ENCODE results near the gene RNF123. TPM values are rescaled to one million over a fixed set of nuclear protein-coding genes. Genes with fewer than 3 reads are reported as not detected.

RNF123 gene
- total and polyA plus RNA-seq, 4 donors: 34.3 to 104 (median 40.2) TPM

DNA sequence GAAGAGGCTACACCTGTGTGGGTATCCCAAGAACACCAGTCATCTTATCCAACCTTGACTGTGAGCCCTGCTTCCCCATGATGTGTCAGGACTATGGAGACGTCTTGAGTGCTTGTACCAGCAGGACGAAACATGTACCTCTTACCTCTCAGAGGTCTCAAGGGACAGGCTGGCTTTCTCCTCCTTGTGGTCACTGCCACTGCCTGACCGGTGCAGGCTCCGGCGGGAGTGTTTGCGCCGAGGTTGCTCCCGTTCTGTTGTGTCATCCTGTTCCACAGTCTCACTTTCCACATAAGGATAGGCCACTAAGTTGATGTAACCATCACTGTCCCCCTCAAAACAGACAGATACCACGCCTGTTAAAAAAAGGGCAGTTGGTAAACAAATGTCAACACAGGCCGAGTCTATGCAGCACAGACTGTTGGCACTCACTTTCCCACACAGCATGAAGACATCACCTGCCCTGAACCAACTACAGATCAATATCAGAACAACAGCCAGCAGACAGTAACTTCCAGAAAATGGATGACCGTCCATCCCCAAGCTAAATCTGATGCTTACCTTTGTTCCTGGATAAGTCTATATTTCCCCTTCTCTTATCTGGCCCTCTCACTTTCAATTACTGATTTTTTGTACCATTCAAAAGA is 48.8 kb downstream of the RNF123 start:
- peak overlapping the region in 1 of 2 donors; percentile 43 for H3K27ac ChIP-seq (ENCODE audit: low read depth in 1 of 2, low read length in 2 of 2)
- TF ChIP-seq GABPA (IDR thresholded peaks at IDR 0.05 in 1 of 2, conservative IDR thresholded peaks at IDR 0.05 in 1 of 2) (no peak), RXRA (IDR thresholded peaks at IDR 0.05) (peak in 1 of 2 donors; percentile 57), HNF4A (conservative IDR thresholded peaks at IDR 0.05) (peak in 1 of 2 donors; percentile 53), YY1 (IDR thresholded peaks at IDR 0.05) (peak; percentile 92), FOXA1 (IDR thresholded peaks at IDR 0.05) (peak; percentile 58), RAD21 (IDR thresholded peaks at IDR 0.05) (peak in 1 of 2 donors; percentile 14), EGR1 (IDR thresholded peaks at IDR 0.05; ENCODE audit: low read depth in 2 of 2) (no peak), ZBTB33 (IDR thresholded peaks at IDR 0.05) (peak; percentile 51), FOXA2 (IDR thresholded peaks at IDR 0.05) (peak; percentile 68)
- TF ChIP-seq, protein P1, sequence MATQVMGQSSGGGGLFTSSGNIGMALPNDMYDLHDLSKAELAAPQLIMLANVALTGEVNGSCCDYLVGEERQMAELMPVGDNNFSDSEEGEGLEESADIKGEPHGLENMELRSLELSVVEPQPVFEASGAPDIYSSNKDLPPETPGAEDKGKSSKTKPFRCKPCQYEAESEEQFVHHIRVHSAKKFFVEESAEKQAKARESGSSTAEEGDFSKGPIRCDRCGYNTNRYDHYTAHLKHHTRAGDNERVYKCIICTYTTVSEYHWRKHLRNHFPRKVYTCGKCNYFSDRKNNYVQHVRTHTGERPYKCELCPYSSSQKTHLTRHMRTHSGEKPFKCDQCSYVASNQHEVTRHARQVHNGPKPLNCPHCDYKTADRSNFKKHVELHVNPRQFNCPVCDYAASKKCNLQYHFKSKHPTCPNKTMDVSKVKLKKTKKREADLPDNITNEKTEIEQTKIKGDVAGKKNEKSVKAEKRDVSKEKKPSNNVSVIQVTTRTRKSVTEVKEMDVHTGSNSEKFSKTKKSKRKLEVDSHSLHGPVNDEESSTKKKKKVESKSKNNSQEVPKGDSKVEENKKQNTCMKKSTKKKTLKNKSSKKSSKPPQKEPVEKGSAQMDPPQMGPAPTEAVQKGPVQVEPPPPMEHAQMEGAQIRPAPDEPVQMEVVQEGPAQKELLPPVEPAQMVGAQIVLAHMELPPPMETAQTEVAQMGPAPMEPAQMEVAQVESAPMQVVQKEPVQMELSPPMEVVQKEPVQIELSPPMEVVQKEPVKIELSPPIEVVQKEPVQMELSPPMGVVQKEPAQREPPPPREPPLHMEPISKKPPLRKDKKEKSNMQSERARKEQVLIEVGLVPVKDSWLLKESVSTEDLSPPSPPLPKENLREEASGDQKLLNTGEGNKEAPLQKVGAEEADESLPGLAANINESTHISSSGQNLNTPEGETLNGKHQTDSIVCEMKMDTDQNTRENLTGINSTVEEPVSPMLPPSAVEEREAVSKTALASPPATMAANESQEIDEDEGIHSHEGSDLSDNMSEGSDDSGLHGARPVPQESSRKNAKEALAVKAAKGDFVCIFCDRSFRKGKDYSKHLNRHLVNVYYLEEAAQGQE (IDR thresholded peaks at IDR 0.05): no peak
- TF ChIP-seq, protein P2, sequence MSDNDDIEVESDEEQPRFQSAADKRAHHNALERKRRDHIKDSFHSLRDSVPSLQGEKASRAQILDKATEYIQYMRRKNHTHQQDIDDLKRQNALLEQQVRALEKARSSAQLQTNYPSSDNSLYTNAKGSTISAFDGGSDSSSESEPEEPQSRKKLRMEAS (IDR thresholded peaks at IDR 0.05): peak; percentile 41
- WGBS: 77% methylated on average over 11 of the region's 11 CpGs
- no peak overlapping the region for H3K9ac ChIP-seq (ENCODE audit: low read depth in 1 of 2, low read length in 2 of 2)
- DNase-seq (ENCODE audit: low spot score): no peak
- peaks cover 0 to 8% (median 0%) of the 10 kb centered on the region in 4 donors for H3K4me1 ChIP-seq (ENCODE audit: control insufficient read depth in 4 of 4, insufficient read depth in 4 of 4, low read length in 3 of 4)
- no peaks in the 10 kb centered on the region for H3K9me3 ChIP-seq (ENCODE audit: control insufficient read depth in 4 of 4, low read length in 3 of 4)
- no peaks in the 10 kb centered on the region for H3K27me3 ChIP-seq (ENCODE audit: control insufficient read depth in 4 of 4, insufficient read depth in 4 of 4, low read length in 3 of 4)
- no peak overlapping the region for H3K4me3 ChIP-seq (ENCODE audit: low read depth in 1 of 3, low read length in 3 of 3)
- peaks cover 5 to 22% (median 17%) of the 10 kb centered on the region in 4 donors for H3K36me3 ChIP-seq (ENCODE audit: control insufficient read depth in 4 of 4, insufficient read depth in 3 of 4, low read depth in 1 of 4, low read length in 3 of 4)

- TF ChIP-seq HNF4A (conservative IDR thresholded peaks at IDR 0.05) (no peak), FOXA1 (IDR thresholded peaks at IDR 0.05) (no peak), HNF4G (IDR thresholded peaks at IDR 0.05) (no peak)
- TF ChIP-seq, protein P2 (IDR thresholded peaks at IDR 0.05): no peak
- Histone ChIP-seq H3K4me3 (ENCODE audit: low read depth in 1 of 3, low read length in 3 of 3) (no peak overlapping the region), H3K27ac (ENCODE audit: low read depth in 1 of 2, low read length in 2 of 2) (no peak overlapping the region), H3K9ac (ENCODE audit: low read depth in 1 of 2, low read length in 2 of 2) (no peak overlapping the region), H3K9me3 (ENCODE audit: control insufficient read depth in 4 of 4, low read length in 3 of 4) (no peaks in the 10 kb centered on the region), H3K36me3 (ENCODE audit: control insufficient read depth in 4 of 4, insufficient read depth in 3 of 4, low read depth in 1 of 4, low read length in 3 of 4) (peaks cover 2 to 12% (median 10%) of the 10 kb centered on the region in 4 donors), H3K27me3 (ENCODE audit: control insufficient read depth in 4 of 4, insufficient read depth in 4 of 4, low read length in 3 of 4) (no peaks in the 10 kb centered on the region), H3K4me1 (ENCODE audit: control insufficient read depth in 4 of 4, insufficient read depth in 4 of 4, low read length in 3 of 4) (peaks cover 0 to 8% (median 0%) of the 10 kb centered on the region in 4 donors)
- DNase-seq (ENCODE audit: low spot score): no peak
Measured at GRCh38 chr3:49740427-49740826, 51.1 kb downstream of the RNF123 start.
